ENCODE data around the gene ONECUT3.

ONECUT3 gene

DNA sequence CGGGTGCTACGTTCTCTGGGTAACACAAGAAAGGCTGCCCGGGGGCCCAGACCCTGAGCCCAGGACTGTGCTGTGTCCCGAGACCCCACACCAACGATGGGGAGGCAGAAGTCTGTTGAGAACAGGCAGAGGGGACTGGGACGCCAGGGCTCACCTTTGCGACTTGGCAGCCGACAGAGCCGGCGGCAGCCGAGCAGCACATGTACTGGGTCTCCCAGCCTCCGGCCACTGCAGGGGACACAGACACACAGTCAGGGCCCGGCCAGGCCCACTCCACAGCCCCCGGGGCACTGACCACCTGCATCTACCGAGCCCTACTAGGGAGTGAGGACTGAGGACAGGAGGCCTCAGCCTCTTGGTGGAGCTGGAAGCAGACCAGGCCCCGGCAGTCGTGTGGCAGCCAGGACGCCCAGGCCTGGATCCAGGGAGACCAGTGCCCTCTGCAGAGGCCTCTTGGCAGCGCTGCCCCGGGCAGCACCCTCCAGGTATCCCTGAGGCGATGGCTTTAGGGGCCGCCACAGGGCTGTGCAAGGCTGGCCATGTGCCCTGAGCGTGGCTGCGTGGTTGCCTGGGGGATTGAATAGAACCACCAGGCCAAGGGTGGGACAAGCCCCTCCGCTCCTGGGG, 64.4 kb downstream of the ONECUT3 start:
- DNase-seq: no peak

DNA sequence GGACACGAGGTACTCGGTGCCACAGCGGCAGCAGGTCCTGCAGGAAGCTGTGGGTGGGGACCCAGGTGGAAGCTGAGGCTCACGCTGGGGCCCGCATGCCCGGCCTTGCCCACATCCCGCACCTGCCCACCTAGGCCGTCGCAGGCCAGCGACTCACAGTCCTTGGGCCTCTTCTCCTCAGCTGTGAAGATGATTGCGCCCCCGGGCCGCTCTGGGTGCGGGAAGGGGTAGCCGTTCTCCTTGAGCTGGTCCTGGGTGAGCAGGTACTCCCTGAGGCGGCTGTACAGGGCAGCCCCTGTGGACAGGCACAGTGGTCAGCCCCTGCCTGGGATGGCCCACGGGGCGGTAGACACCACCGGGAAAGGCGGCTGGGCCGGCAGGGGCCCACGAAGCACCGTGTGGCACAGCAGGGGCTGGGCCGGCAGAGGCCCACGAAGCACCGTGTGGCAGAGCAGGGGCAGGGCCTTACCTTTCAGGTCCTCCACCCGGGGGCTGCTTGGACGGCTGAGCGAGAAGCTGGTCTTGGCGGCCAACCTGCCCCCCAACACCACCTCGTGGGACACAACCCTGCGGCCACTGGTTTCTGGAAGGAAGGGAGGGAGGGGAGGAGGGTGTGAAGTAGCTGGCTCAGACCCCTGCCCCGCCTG, 65.4 kb downstream of the ONECUT3 start:
- no peak for DNase-seq

DNA sequence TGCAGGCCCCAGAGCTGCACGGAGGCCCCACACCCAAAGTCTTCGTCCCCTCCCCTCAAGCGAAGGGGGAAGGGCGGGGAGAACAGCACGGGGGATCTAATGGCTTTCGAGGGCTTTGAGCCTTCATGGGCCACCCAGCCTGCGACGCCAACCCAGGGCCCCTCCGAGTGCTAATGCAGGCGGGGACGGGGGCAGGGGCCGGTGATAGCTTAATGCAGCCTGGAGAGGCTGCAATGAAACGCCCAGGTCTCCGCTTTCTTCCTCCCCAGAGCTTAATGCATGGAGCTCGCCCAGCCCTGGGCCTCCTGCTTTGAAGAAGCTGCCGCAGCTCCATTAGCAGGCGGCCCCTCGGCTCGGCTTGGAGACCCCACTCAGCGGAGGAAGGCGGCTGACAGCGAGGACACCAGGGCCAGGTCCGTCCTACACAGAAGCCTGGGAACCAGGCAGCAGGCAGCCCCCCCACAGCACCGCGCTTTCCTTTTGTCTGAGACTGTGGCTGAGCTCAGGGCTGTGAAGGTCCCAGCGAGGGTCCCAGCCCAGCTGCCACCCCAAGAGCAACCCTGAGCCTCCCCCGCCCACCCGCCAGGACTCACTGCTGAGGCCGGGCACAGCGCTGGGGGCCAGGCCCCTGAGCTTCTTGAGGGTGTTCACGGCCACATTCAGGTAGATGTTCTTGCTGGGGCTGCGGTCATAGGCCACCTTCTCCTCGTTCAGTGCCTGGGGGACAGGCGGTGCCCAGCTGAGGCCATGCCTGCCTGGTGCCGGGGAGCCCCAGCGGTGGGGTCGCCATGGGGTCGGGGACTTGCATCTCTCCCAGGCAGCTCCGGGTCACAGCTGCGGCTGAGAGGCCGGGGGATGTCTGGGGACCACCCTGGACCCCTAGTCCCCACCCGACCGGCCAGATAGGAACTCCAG, 66.3 kb downstream of the ONECUT3 start:
- no peak for DNase-seq

DNA sequence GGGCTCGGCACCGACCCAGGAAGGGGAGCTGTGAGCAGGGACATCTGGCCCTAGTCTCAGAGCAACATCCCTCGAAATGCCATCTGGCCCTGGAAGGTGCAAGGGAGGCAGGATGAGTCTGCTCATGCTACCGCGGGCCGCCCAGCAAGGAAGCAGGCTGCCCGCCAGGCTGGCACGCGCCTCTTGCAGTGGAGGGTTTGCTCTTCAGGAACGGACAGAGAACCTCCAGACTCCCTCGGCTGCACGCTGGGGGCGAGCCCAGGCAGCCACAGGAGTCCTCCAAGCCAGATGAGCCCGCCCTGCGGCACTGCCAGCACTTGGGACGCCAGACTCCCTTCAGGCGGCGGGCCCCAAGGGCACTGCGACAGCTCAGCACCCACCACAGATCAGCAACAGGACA, 68.9 kb downstream of the ONECUT3 start:
- no peak for DNase-seq

DNA sequence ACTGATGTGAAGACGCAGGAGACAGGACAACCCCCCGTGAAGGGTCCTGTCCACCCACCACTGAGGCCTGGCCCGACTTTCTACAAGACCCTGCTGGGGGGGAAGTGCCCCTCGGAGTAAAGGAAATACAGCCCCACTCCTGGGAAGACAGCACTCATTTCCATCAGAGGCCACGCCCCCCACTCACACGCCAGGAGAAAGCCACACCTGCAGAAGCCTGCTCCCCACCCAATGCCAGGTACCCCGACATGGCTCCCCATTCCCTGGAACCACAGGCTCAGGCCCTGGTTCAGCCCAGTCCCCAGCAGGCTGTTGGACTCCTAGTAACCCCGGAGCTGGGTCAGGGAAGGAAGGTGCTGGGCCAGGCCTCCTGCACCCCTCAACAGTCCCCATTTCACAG, 69.7 kb downstream of the ONECUT3 start:
- no peak for DNase-seq

DNA sequence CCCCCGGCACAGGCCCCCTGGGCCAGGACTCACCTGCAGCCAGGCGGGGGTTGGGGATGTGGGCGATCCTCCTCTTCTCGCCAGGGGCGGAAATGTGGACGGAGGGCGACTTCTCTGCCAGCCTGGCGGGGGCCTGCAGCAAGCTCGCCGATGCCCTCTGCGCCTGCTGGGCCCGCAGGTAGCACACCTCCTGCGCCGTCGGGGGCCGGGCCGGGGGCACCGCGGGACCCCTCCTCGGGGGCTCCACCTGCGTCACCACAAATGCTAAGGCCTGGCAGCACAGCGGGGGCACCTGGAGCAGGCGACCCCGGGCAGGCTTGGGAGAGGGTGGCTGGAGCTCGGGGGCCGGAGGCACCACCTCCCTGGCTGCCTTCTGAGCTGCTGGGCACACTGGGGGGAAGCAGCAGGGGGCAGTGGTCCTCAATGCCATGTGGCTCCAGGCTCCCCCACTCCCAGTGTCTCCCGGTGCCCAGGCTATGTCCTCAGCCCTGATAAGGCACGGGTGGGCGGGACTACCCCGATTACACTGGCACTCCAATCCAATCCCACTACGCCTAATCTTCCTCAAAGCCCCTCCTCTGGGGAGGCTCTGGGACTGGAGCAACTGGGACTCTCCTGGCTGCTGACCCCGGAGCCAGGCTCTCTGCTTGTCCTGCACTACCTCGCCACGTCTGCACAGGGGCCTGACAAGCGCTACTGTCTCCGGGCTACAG, 70.4 kb downstream of the ONECUT3 start:
- no peak for DNase-seq

DNA sequence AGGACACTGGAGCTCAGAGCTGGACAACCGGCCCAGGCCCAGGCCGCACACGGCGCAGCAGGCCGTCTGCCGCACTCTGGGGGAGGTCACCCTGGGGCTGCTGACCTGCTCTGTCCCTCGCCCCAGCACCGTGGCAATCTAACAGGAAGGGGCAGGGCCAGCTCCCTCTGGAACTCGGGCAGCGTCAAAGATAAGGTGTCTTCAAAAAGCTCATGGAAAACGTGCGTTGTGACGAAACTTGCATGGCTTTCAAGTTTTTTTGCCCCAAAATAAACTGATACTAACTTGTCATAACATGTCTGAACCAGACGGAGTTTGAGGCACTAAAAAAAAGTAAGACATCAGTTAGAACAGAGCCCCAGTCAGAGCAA, 70.9 kb downstream of the ONECUT3 start:
- DNase-seq: no peak

DNA sequence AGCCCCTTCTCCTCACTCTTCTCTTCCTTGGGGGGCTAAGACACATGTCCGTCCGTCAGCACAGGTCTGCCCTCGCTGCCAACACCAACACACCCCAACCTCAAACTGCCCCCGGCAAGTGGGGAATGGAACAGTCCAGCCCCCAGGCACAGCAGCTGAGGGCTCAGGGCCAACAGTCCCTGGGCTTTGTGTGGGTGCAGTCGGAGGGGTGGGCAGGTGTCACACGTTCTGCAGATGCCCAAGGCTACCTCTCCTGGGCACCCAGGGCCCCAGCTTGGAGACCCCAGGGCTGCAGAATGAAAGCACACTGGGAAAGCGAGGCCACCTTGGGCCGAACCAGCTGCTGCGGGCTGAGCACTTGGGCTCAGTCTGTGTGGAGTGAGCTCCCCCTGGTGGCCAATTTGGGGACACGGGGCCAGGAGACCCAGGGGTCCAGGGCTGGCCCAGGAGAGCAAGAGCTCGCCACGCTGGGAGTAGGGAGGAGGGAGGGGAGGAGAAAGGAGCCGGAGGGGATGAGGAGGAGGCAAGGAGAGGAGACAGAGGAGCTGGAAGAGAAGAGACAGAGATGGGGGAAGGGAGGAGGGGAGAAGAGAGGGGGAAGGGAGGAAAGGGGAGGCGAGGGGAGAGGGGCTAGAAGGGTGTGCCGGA, 72.7 kb downstream of the ONECUT3 start:
- DNase-seq: peak; percentile 80

DNA sequence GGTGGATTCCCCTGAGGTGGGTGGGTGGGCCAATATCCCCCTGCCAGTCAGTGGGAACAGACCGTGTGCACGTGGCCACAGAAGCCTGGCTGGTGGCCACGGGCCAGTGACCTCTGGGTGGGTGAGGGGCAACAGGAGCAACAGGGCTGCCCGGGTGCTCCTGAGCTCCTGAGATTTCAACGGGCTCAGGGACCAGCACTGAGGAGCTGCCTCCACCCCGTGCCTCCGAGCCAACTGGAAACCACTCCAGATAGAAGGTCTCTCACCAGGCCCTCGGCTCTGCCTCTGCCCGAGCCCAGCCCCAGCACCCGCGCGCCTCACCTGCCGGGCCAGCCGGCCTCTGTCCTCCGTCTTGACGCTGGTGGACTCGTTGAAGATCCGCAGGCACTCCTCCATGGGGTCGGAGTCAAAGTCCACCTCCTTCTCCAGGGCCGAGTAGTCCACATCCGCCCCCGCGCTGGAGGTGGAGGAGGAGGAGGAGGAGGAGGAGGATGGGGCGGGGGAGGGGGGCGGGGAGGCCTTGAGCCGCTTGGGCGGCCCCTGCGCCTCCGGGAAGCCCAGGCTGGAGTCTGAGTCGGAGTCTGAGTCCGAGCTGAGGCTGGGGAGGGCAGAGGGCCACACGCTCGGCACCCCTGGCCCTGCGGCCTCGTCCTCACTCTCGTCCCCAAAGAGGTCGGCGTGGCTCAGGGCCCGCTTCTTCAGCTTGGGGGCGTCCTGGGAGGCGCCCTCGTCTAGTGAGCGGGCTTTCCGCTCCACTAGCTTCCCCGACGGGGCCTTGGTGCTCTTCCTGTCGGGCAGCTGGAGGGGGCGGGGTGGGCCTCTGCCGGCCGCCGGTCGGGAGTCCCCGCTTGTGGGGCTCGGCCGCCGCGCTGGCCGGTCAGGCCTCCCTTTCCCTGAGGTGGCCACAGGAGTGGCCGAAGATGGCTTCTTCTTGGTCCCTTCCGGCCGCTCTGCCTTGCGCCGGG, 73.5 kb downstream of the ONECUT3 start:
- DNase-seq: no peak

DNA sequence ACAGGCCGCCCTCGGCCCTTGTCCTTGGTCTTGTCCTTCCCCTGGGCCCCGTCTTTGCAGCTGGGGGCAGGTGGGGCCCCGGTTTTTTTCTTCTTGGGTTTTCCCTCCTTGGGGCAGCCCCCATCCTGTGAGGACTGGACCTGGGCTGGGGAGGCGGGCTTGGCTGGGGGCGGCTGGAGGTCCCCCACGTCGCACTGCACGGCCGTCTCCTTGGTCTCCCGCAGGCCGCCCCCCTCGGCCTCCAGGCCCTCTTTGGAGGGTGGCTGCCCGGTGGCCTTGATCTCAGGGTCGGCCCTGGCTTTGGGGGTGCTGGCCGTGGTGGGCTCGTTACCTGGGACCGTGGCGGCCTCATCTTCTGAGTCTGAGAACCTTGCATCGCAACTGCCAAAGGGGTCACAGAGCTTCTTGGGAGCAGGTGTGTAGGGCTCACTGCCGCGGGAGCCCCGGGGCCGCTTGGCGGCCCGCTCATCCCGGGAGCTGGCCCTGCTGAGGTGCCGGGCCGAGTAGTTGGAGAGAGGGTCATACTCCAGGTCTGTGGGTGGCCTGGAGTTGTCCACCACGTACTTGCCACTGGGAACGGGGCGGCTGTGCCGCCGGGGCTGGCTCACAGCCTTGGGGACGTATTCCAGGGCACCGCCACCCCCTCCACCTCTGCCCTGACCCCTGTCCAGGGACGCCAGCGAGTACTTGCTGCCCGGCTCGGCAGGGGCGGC, 74.4 kb downstream of the ONECUT3 start:
- DNase-seq: no peak

DNA sequence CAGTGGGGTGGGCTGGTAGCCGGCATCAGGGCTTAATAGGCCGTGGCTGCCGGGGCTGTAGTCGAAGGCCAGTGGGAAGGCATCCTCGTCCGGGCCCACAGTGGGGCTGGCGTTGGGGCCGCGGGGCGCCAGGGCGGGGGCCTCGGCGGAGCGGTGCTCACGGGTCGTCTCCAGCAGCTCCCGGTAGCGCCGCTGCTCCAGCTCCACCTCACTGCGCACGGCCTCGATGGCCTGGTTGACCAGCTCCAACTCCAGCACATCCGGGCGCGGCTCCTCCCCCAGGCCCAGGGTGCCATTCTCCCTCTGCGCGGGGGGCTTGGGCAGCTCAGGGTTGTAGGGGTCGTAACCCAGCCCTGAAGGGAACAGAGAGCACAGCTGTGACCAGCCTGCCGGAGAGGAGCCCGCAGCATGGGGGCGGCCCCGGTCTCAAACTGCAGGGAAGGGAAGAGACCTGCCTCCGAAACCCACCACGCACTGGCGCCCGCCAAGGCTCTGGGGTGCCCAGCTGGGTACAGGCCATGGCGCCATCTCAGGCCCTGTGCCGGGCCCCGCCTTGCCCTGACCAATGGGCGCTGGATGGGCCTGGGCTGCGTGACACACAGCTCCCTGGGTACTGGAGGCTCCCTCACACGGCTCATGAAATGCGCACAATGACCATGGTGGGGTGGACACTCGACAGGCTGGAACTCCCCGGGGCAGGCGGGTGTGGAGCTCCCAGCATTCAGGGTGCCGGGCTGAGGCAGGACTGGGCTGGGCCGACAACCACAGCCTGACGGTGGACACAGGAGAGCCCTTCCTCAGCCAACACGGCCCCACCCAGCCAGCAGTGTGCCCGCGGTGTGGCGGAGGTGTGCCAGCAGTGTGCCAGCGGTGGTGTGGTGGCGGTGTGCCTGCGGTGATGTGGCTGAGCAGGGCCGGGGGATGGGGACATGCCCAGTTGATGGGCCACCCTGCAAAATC, 75.3 kb downstream of the ONECUT3 start:
- no peak for DNase-seq

DNA sequence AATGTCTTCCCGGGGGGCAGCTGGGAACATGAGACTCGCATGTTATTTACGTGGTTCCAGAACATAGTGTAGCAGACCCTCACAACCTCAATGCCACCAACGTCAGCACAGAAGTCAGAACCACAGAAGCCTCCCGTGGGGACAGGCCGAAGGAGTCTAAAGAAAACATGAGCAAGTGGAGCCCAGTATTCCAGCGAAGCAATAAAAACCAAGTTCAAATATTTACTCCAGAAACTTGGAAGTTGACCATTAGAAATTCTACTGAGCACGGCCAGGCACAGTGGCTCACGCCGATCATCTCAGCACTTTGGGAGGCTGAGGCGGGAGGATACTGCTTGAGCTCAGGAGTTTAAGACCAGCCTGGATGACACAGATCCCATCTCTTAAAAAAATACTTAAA, 76.7 kb downstream of the ONECUT3 start:
- no peak for DNase-seq

DNA sequence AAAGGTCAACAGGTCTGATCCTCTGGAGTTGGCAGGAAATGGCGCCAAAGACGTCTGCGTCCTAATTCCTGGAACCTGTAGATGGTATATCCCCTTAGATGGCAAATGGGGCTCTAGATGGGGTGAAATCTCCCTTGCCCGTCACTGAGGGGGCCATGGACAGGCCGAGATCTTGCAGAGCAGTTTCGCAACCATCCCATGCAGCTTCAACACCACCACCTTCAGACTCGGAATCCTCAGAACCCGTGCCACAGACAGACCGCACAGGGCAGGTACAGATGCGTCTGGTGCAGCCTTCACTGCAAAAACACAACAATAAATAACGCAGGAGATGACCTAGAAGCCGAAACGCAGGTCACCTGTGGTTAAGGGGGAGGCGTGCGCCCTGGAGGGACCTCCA, 77.3 kb downstream of the ONECUT3 start:
- no peak for DNase-seq

Data from stimulated activated CD4-positive, alpha-beta T cell treated with anti-CD3 and anti-CD28 coated beads, Interleukin-4, amount 100 ng/mL, for 24 hours (primary cell).